GM19328 (cell line): ENCODE measurements around the gene CHN1.

Source experiments
- ATAC-seq: cut with Tn5 transposase; IDR thresholded peaks from one replicate; pipeline ENCODE4 v1.9.1; 2021; ENCODE audit warnings: mild to moderate bottlenecking, moderate library complexity; ENCODE audit not compliant: unreplicated experiment

The CHN1 gene

DNA sequence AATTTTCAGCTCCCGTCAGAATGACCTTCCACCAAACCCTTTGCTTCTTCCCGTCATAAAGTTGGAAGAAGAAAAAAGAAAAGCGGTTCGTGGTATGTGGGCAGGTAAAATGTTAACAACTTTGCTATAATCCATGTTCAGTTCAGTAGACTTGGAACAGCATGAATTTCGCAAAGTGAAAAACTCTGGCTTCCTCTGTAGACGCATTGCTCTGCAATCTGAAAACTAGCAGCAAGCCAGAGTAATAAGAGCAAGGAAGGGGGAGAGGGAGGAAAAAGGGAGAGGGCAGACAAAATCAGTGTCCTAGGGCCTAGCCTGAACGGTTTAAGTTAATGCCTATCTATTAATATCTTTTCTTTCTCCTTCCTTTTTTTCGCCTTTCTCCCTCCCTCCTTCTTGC, 214.2 kb downstream of the CHN1 start:
- no peak for ATAC-seq

DNA sequence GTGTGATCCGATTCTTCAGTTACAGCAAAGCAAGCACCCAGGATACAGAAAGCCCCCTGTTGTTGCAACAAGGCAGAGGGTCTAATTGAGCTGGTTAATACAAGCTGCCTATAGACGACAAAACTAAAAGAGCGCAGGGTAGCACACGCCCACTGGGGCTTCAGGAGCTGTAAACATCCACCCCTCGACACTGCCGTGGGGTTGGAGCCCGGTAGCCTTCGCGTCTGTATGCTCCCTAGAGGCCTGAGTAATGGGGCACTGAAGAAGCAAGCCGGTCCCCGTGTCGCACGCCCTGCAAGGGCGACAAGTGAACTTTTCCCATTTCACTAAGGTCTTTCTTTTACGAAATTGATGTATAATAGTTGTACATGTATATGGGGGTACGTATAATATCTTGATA, 216.2 kb downstream of the CHN1 start:
- no peak for ATAC-seq

DNA sequence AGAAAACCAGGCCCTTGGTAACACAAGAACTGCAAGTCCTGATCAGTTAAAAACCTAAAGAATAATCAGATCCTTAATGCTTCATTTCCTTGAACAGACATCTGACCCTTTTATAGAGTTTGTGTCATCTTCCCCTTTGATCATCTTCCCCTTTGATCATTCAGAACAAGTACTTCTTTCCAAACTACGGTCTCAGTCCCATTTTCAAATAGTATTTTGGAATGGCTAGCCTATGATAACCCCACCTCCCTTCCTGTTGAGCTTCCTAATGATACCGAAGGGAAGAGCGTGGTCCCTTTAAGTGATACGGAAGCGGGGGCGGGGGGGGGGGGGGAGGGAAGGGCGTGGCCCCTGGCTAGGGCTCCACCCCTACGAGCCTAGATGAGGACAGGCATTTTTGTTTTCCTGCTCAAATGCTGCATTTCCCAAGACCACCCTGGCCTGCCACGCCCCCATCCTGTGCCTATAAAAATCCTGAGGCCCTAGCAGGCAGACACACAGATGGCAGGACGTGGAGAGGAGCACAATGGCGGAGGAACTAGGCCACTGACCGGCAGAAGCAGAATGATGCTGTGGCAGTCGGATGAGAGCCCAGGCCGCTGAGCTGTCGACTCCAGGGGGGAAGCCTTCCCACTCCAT, 216.8 kb downstream of the CHN1 start:
- ATAC-seq: no peak

DNA sequence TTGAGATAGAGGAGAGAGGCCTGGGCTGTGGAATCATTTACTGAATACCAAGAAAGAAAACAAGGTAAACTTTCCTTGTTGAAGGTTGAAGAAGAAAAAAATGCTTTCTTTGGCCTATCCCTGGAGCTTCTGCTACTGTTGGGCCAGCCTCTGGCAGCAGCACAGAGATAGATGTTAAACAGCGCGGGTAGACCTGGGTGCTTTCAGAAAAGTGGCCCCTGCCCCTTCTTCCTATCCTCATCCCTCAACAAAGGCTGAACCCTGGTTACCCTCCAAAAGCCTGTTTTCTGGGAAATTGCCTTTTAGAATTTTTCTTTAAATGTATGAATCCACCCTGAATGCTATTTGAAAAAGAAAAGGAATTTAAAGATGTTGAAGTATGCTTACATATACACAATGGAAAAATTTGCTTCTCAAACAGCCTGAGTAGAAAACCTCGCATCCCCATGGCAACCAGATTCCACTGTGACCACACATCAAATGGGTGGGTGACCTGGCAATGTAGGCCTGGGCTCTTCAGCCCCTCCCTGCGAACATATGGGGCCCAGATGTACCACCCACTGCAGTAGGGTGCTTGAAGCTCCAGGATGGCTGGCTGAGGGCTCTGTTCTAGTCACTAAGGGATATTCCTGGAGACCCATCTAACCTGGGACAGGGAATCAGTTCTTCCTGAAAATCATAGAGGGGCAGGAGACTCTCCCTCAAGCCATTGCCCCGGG, 217.5 kb downstream of the CHN1 start:
- no peak for ATAC-seq

DNA sequence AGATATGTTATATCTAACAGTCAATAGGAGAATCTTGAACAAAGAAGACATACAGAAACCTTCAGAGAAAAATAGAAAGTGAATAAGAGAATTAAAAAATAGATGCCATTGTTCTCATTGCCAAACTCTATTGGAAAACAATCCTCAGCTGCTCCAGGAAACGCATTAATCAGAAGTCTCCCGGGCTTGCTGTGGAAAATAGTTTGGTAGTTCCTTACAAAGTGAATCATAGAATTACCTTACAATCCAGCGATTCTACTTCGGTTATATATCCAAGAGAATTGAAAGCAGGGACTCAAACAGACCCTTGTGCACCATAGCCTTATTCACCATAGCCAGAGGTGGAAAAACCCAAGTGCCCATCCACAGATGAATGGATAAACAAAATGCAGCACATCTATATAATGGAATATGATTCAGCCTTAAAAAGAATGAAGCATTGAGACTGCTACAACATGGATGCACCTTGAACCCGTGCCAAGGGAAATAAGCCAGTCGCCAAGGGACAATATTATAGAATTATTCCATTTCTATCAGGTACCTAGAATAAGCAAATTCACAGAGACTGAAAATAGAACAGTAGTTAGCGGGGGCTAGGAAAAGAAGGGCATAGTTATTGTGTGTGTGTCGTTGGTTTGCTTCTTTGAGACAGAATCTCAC, 219.0 kb downstream of the CHN1 start:
- ATAC-seq: no peak

DNA sequence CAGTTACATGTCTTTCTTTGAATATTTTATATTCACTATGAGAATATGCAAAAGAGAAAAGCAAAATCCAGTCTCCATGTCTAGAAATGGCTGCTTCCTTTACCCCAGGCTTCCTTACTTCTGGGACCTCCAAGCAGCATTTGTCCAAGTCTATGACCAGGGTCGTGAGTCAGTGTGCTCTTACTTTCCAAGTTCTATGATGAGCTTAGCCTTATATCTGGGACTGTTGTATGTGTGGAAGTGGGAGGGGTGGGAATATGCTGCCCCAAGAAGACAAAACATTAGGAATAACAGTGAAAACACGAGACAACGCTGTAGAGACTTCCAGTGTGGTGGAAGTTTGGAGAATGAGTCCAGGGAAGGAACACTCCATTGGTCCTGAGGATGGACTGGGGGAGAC, 219.7 kb downstream of the CHN1 start:
- ATAC-seq: no peak

DNA sequence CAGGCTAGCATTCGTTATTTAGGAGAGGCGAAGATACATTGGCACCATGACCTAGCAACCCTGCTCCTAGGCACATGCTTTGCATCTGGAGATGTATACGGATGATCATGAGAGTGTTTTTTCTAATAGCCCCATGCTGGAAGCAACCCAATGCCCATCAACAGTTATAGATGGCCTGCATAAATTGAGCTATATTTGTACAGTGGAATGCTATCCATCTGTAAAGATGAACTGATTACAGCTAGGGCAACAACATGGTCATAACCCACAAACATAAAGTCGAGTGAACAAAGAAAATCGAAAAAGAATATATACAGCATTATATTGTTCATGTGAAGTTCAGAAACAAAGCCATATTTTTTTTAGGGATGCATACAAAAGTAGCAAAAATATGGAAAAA, 220.3 kb downstream of the CHN1 start:
- no peak for ATAC-seq

DNA sequence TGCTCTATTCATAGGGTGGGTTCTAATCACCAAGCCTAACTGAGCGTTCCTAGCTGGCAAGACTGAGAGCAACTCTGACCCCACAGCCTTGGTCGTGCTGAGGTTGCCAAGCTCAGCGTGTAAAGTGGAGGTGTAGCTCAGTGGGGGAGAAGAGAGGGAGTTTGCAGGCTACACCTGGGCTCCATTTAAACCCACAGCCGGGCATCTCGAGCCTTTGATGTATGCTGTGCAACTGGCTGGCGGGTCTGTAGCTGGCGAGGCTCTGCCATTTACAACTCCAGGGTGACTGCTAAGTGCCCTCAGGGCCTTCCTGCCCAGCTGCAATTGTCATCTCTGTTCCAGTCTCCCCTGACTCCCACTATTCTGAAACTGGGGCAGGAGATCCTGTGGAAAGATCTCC, 220.9 kb downstream of the CHN1 start:
- no peak for ATAC-seq

DNA sequence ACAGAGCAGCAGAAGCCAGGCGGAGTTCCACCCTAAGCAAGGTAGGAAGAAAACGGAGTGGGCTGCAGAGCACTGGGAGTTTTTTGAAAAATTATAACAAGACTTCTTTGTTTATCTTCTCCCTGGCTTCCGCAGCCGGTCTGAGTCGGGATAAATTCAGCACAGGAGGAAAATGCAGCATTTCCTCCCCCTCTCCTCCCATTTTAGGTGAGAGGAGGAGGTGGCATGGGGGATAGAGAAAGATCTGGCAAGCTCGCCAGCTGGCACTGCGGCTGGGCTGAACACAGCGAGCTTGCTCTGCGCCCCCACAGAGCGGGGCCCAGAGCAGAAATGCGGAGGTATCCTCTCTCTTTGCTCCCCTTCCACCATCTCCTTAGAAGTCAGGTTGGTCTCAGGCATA, 223.2 kb downstream of the CHN1 start:
- ATAC-seq: no peak

DNA sequence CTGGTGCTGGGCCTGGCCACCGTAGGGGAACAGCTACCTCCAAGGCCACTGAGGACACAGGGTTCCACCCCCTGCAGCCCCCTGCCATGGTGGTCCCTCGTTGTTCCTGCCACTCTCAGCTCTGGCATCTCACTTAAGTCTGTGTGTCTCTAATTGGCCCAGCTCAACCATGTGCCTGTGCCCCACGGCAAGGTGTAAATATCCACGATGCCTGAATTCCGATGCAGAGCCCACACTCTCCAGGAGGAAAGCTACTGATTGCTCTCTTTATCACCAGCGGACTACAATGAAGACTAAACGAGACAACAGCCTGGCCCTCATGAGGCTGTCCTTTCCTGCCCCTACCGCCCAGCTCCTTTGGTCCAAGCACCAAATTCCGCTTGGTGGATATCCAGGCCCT, 223.9 kb downstream of the CHN1 start:
- ATAC-seq: no peak

DNA sequence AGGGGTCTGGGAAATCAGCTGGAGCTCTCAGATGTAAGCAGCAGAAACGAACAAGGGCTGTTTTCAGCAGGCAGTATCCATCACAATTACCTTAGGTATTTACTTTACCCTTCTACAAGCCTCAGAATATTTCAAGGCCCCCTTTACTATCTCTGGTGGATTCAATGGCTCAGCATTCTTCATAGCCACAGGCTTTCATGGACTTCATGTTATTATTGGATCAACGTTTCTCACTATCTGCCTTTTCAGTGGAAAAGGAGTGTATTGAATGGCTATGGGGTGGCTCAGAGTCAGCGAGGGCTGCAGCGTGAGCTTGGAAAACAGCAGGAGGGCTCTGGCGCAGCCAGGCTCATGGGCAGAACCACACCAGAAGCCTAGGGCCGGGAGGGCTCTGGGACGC, 224.3 kb downstream of the CHN1 start:
- no peak for ATAC-seq

DNA sequence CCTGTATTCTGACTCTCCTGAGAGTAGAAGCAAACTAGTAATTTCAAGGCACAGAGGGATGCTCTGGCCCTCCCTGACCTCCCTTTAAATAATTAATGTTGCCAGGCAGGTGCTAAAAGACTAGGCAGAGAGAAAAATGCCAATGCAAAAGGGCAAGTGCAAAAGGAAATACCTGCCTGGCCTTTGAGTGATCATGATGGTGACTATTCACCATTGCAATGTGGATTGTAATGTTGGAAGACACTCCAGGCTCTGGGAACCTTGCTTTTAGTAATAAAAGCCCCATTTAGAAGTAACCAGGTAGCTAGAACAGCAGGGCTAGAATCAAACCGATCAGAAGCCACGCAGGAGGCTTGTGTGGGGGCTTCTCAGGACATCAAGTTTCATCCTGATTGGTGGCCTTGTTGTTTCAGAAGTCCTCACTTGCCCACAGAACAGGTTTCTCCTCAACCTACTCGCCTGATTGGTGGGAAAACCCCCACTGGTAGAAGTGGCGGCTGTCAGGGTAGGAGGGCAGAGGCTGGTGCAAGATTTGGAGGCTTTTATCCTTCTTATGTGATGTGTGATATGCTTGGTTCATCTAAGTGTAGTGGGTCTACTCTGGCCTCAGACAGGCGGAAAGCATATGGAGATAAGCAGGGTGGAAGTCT, 224.9 kb downstream of the CHN1 start:
- no peak for ATAC-seq

DNA sequence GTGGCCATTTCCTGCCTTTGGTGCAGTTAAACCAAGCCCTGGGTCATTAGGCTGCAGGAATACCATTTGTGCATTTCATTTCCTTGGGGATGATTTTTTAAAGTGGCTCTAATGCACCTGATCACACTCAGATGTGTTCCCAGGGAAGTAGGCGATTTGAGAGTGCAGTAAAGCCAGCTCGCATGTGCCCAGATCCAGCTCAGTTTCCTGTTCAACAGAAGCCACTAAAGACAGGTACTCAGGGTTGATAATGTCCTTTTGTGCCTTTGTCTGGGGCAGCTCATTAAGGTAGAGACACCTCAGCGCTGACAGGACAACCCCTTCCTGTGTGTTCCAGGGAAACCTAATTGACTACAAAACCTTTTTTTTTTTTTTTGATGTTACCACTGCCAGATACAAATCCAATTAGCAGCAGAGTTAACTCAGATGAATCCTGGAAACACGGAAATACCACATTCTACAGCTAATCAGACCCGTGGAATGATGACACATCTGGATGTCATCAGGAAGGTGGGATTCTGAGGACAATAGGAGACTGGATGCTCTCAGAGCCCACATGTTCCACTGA, 225.7 kb downstream of the CHN1 start:
- no peak for ATAC-seq

DNA sequence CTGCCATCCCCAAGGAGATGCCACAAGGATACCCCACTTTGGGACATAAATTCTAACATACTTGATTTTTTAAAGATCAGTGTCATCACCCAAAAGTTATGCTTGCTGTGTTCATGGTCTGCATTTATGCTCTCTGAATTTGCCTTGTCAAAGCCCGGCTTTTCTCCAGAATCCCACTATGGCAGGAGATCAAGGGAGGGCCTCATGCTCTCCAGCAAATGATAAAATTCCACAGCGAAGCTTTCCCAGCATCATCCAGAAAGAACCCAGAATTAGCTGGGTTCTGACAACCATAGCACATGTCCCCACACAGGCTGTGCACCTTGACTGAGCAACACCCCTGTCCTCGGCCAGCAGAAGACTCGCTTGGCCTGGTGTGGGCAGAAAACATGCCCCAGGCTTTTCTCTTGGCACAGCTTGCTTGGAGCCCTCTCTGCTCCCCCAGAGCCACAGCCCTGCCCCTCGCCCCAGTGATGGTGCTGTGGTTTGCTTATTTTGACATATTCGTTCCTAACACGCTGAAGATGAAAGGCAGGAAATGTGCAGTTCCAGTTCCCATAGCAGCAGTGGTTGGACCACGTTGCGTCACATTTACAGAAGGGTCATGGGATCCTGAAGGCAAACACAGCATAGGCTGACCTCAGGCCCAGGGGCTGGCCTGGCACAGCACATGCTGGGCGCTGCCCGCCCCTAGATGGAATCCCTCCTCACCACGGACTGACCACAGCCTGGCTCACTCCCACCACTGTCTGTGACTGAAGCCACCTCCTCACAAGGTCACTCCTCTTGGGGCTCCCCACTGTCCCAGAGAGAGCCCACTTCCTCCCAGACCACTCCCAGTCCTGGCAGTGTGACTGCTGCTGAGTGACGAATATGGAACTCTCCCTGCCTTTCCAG, 226.8 kb downstream of the CHN1 start:
- ATAC-seq: no peak

DNA sequence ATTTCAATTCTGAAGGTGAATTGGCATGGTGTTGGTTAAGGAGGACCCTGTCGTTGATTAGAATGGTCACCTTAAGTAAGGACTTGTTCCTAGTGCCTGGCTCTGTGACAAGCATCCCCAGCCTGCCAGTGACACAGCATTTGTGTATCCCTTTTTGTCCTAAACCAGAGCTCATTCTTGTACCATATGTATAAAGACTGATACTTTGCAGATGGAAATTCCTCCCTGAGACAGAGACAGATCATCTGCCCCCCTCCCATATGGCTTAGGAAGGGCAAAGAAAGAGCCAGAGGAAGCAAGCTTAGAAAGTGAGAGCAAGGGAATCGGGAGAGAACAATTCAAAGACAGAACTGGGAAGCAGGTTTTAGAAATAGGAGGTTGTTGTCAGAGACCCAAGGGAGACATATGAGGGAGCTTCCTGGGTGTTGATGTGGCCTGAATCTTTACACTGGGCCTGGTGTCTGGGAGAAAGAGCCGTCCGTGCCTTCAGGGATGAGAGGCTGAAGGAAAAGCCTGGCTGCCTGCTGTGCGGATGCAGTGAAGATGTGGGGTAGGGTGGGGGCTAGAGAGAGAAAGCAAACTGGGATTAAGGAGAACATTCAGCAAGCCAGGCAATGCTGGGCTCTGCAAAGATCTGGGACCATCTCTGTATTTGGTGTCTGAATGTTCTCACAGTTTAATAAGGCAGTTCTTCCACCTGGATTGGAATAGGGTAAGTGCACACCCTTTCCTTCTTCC, 227.7 kb downstream of the CHN1 start:
- no peak for ATAC-seq

DNA sequence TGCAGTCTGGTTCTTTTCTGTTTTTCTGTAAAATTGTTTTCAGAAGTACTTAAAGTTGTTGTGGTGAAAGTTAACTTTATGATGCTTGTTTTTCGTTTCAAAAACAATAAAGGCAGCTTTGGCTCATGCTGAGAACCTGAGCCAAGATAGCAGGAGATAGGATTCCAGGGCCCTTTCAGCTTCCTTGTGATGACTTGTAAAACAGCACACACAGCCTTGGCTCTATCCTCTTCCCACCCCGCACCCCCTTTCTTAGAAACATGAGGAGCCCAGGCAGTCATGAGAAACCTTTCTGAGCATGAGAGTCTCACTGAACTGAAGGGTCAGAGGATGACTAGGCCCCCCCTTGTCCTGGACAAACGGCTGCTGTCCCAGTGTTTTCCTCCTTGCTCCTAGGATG, 228.5 kb downstream of the CHN1 start:
- ATAC-seq: no peak

DNA sequence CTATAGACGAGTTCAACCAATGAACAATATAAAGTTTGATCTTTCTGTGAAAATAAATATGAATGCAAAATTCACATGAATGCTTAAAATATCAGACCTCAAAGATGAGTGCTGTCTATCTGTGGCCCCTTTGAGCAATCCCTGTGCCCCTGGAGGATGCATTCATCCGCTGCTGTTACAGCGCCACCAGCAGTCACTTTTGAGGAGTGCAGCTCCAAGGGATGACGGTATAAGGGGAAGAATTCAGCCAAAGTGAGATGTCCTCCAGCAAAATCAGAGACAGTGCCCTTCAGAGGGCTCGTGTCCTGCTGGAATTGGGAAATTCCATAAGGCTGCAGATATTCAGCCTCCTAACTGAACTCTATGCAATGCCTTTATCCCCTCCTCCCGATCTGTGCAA, 229.0 kb downstream of the CHN1 start:
- no peak for ATAC-seq

DNA sequence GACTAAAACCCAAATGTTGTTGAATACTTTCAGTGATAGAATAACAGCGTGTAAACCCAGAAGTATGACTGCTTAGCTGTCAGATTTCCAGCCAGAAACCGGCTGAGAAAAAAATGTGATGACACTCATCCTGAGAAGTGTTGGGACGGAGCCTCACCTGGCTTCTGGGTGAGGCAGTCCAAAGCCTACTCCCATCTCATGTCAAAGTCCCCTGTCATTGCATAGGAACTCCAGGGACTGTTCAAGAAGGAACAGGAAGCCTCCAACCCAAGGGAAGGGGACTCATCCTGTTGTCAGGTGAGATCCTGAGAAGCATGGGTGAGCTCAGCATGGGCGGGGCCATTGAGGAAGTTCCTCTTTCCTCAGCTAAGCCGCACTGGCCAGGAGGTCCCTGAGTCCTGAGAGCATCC, 229.6 kb downstream of the CHN1 start:
- no peak for ATAC-seq

DNA sequence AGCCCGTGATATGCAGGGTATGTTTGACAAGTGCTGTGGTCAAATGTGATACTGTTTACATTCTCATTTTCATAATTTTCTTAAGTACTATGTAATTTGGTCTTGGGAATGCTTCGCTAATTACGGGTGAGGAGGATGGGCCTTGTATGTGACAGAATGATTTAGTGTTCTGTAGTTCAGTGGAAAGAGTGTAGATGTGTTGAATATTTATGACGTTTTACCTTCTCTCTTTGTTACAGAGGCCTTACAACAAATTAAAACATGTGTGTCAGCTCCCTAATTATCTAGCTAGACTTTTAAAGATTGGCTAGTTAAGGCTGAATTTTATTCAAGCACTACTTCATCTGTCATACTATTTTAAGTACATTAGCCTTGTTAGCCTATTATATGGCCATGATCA, 230.3 kb downstream of the CHN1 start:
- ATAC-seq: no peak

DNA sequence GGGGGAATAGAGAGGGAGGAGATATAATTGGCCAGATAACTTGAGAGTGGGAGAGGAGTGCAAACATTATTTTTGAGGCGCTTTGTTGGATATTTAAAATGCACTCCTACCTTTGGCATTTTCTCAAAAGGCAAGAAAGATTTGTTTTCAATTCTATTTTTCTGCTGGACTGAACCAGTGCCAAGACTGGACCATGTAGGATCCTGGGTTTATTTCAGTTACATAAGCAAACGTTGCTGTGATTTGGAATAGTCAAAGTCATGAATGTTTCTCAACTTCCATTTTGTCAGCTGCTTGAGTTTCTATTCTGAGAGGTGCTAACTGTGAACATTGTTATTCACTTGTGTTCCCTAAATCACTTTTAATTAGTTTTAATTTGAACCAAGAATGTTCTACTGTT, 232.0 kb downstream of the CHN1 start:
- no peak for ATAC-seq
